K562 (cell line): Measurements from ENCODE around the gene MADCAM1. TPM values are rescaled to one million over a fixed set of nuclear protein-coding genes. Genes with fewer than 3 reads are reported as not detected.

ENCODE experiments used
- ARHGAP35 ChIP-seq: fragments of 450-650 bp; IDR thresholded peaks from 2 replicates; pipeline ENCODE4 v1.6.1; 2018; ENCODE audit not compliant: partially characterized antibody
- BRF1 ChIP-seq: IDR thresholded peaks from 3 replicates; pipeline ENCODE4 v1.6.1; 2011; ENCODE audit warnings: borderline replicate concordance, mild to moderate bottlenecking; ENCODE audit not compliant: insufficient read length; ENCODE audit errors: extremely low read depth
- CBX2 ChIP-seq: fragments of 200-600 bp; sonication (generic); IDR thresholded peaks from one replicate; pipeline ENCODE4 v1.6.1; 2012; ENCODE audit warnings: mild to moderate bottlenecking, low read length, inconsistent platforms; ENCODE audit not compliant: insufficient read depth, poor library complexity, severe bottlenecking
- E2F5 ChIP-seq: sonication (generic); formaldehyde crosslinking; IDR thresholded peaks from 2 replicates; pipeline ENCODE4 v1.8.0; 2022; ENCODE audit warnings: mild to moderate bottlenecking, missing genetic modification reagents
- EWSR1 ChIP-seq: fragments of 450-650 bp; IDR thresholded peaks from 2 replicates; pipeline ENCODE4 v1.6.1; 2018; ENCODE audit warnings: borderline replicate concordance, mild to moderate bottlenecking, low read depth, moderate library complexity; ENCODE audit not compliant: partially characterized antibody
- FUS ChIP-seq: fragments of 200-400 bp; formaldehyde crosslinking; optimal IDR thresholded peaks from 2 replicates; pipeline ENCODE3; 2017; ENCODE audit warnings: low read depth, low read length
- POLR2AphosphoS2 ChIP-seq: IDR thresholded peaks from 2 replicates; pipeline ENCODE4 v1.6.1; 2012; ENCODE audit warnings: low read length, improper control_type of control experiment
- RFX5 ChIP-seq: IDR thresholded peaks from 2 replicates; pipeline ENCODE4 v1.6.1; 2011; ENCODE audit warnings: low read depth, mild to moderate bottlenecking, improper control_type of control experiment, low read length
- ZNF57 ChIP-seq: fragments of 450-650 bp; formaldehyde crosslinking; IDR thresholded peaks from 2 replicates; pipeline ENCODE4 v1.4.0; 2020; ENCODE audit warnings: mild to moderate bottlenecking, moderate library complexity
- polyA plus RNA-seq, 8 experiments: library from polyadenylated mRNA; depleted of rRNA in 4 of 8; stranded (reverse) in 5 of 8; unstranded in 3 of 8; fragments of >200 nt; fragmentation: Nextera tagmentation in 2 of 8; fragmentation: Illumina TruSeq in 1 of 8; extraction: Ambion mirVana in 2 of 8; extraction: Trizol in 1 of 8; gene quantifications; 2 replicates each; pipeline versions ENCODE4 v1.2.1 to v1.2.3, GENCODE V29; 2011 to 2014; ENCODE audit warnings: inconsistent platforms in 1 of 8, missing spikeins in 1 of 8
- total RNA-seq, 7 experiments: library from RNA; depleted of rRNA in 6 of 7; stranded (reverse); fragments of >200 nt in 6 of 7; fragmentation: Illumina TruSeq in 2 of 7; extraction: Trizol in 2 of 7; gene quantifications; 2 replicates each; pipeline versions ENCODE4 v1.2.1 to v1.2.3, GENCODE V29; 2011 to 2021; ENCODE audit warnings: low replicate concordance in 1 of 7
- TF ChIP-seq, protein P1 (sequence below): IDR thresholded peaks from 3 replicates; pipeline ENCODE4 v1.6.1; 2011; ENCODE audit warnings: borderline replicate concordance, mild to moderate bottlenecking; ENCODE audit not compliant: insufficient read length, insufficient read depth
- TF ChIP-seq, protein P2 (sequence below): fragments of 450-650 bp; IDR thresholded peaks from 2 replicates; pipeline ENCODE4 v1.7.1; 2018; ENCODE audit warnings: mild to moderate bottlenecking, low read depth; ENCODE audit not compliant: partially characterized antibody
- TF ChIP-seq, protein P3 (sequence below): fragments of 250-450 bp; sonication (Bioruptor Pico); IDR thresholded peaks from 2 replicates; pipeline ENCODE4 v1.9.0; 2021; ENCODE audit warnings: mild to moderate bottlenecking
- TF ChIP-seq, protein P4 (sequence below), 2 experiments: fragments of 450-650 bp; IDR thresholded peaks; 2 replicates each; pipeline ENCODE4 v1.6.1; 2018; ENCODE audit warnings: mild to moderate bottlenecking in 2 of 2, low read depth in 1 of 2; ENCODE audit not compliant: partially characterized antibody in 2 of 2
- TF ChIP-seq, protein P5 (sequence below): fragments of 250-450 bp; sonication (Bioruptor Pico); IDR thresholded peaks from 2 replicates; pipeline ENCODE4 v1.5.0; 2021

MADCAM1 gene
- total and polyA plus RNA-seq, 9 of the 15 experiments (the other 6 are each of a cell fraction or from before 2014, with no cell fraction given): 0.09 to 0.36 (median 0.09) TPM; not detected in 6

GRCh38 chr19:495402-496111 lies 729 bp upstream of the MADCAM1 start (continued):
- TF ChIP-seq POLR2AphosphoS2: no peak
- no peak for TF ChIP-seq RFX5
- TF ChIP-seq CBX2: no peak
- no peak for TF ChIP-seq ZNF57
- TF ChIP-seq EWSR1: no peak
- TF ChIP-seq, protein P1, sequence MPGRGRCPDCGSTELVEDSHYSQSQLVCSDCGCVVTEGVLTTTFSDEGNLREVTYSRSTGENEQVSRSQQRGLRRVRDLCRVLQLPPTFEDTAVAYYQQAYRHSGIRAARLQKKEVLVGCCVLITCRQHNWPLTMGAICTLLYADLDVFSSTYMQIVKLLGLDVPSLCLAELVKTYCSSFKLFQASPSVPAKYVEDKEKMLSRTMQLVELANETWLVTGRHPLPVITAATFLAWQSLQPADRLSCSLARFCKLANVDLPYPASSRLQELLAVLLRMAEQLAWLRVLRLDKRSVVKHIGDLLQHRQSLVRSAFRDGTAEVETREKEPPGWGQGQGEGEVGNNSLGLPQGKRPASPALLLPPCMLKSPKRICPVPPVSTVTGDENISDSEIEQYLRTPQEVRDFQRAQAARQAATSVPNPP: no peak
- no peak for TF ChIP-seq BRF1
- no peak for TF ChIP-seq ARHGAP35
- TF ChIP-seq, protein P2, sequence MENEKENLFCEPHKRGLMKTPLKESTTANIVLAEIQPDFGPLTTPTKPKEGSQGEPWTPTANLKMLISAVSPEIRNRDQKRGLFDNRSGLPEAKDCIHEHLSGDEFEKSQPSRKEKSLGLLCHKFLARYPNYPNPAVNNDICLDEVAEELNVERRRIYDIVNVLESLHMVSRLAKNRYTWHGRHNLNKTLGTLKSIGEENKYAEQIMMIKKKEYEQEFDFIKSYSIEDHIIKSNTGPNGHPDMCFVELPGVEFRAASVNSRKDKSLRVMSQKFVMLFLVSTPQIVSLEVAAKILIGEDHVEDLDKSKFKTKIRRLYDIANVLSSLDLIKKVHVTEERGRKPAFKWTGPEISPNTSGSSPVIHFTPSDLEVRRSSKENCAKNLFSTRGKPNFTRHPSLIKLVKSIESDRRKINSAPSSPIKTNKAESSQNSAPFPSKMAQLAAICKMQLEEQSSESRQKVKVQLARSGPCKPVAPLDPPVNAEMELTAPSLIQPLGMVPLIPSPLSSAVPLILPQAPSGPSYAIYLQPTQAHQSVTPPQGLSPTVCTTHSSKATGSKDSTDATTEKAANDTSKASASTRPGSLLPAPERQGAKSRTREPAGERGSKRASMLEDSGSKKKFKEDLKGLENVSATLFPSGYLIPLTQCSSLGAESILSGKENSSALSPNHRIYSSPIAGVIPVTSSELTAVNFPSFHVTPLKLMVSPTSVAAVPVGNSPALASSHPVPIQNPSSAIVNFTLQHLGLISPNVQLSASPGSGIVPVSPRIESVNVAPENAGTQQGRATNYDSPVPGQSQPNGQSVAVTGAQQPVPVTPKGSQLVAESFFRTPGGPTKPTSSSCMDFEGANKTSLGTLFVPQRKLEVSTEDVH: no peak
- no peak for TF ChIP-seq FUS
- no peak for TF ChIP-seq E2F5 (CRISPR knock-in tag)
- TF ChIP-seq, protein P3, sequence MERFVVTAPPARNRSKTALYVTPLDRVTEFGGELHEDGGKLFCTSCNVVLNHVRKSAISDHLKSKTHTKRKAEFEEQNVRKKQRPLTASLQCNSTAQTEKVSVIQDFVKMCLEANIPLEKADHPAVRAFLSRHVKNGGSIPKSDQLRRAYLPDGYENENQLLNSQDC (CRISPR knock-in tag): no peak
- TF ChIP-seq, protein P4, sequence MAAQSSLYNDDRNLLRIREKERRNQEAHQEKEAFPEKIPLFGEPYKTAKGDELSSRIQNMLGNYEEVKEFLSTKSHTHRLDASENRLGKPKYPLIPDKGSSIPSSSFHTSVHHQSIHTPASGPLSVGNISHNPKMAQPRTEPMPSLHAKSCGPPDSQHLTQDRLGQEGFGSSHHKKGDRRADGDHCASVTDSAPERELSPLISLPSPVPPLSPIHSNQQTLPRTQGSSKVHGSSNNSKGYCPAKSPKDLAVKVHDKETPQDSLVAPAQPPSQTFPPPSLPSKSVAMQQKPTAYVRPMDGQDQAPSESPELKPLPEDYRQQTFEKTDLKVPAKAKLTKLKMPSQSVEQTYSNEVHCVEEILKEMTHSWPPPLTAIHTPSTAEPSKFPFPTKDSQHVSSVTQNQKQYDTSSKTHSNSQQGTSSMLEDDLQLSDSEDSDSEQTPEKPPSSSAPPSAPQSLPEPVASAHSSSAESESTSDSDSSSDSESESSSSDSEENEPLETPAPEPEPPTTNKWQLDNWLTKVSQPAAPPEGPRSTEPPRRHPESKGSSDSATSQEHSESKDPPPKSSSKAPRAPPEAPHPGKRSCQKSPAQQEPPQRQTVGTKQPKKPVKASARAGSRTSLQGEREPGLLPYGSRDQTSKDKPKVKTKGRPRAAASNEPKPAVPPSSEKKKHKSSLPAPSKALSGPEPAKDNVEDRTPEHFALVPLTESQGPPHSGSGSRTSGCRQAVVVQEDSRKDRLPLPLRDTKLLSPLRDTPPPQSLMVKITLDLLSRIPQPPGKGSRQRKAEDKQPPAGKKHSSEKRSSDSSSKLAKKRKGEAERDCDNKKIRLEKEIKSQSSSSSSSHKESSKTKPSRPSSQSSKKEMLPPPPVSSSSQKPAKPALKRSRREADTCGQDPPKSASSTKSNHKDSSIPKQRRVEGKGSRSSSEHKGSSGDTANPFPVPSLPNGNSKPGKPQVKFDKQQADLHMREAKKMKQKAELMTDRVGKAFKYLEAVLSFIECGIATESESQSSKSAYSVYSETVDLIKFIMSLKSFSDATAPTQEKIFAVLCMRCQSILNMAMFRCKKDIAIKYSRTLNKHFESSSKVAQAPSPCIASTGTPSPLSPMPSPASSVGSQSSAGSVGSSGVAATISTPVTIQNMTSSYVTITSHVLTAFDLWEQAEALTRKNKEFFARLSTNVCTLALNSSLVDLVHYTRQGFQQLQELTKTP (IDR thresholded peaks at IDR 0.05; ENCODE audit: low read depth in 1 of 2, partially characterized antibody in 2 of 2): no peak
- TF ChIP-seq, protein P5, sequence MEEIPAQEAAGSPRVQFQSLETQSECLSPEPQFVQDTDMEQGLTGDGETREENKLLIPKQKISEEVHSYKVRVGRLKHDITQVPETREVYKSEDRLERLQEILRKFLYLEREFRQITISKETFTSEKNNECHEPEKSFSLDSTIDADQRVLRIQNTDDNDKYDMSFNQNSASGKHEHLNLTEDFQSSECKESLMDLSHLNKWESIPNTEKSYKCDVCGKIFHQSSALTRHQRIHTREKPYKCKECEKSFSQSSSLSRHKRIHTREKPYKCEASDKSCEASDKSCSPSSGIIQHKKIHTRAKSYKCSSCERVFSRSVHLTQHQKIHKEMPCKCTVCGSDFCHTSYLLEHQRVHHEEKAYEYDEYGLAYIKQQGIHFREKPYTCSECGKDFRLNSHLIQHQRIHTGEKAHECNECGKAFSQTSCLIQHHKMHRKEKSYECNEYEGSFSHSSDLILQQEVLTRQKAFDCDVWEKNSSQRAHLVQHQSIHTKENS (CRISPR knock-in tag): no peak
